Esophagus squamous epithelium (tissue), 4 donors: ENCODE measurements around the gene HOXD10.

Experiments
- CTCF ChIP-seq, 6 experiments: fragments of 450-650 bp in 4 of 6; fragments of 200-600 bp in 2 of 6; sonication (generic) in 2 of 6; IDR thresholded peaks; one replicate each; pipeline ENCODE4 v1.5.1; 2016 to 2019; ENCODE audit warnings: antibody characterized with exemption in 6 of 6, mild to moderate bottlenecking in 4 of 6, moderate library complexity in 4 of 6
- POLR2A ChIP-seq, 4 donors: fragments of 450-650 bp; IDR thresholded peaks; one replicate each; pipeline ENCODE4 v1.6.1; 2017; ENCODE audit warnings: antibody characterized with exemption in 4 of 4, mild to moderate bottlenecking in 4 of 4, moderate library complexity in 3 of 4

GRCh38 chr2:176078541-176079284, 37.9 kb upstream of the HOXD10 start:
- TF ChIP-seq CTCF (IDR thresholded peaks at IDR 0.05) (no peak), POLR2A (IDR thresholded peaks at IDR 0.05) (no peak)
